SU-DHL-6 (cell line): ENCODE results near the gene DEPDC5.

Experiments used
- H2AFZ ChIP-seq: fragments of 200-600 bp; sonication (generic); 2 replicates; pipeline ENCODE4 v1.6.1; 2014; ENCODE audit warnings: low read depth, mild to moderate bottlenecking, moderate library complexity, mixed read lengths, antibody characterized with exemption, low read length; ENCODE audit not compliant: severe bottlenecking
- H3F3A ChIP-seq: fragments of 200-600 bp; shearing (Covaris generic); 2 replicates; pipeline ENCODE4 v1.6.0; 2016; ENCODE audit warnings: antibody characterized with exemption, mild to moderate bottlenecking; ENCODE audit not compliant: insufficient read depth
- H3K27ac ChIP-seq: fragments of 200-600 bp; sonication (generic); 2 replicates; pipeline ENCODE4 v1.5.1; 2016; ENCODE audit warnings: low read depth, mild to moderate bottlenecking, low read length, moderate library complexity, mixed read lengths
- H3K27me3 ChIP-seq: fragments of 200-600 bp; sonication (generic), shearing (Covaris generic); 2 replicates; pipeline ENCODE4 v1.6.0; 2014; ENCODE audit warnings: mild to moderate bottlenecking, low read length
- H3K36me3 ChIP-seq: fragments of 200-600 bp; sonication (generic); 2 replicates; pipeline ENCODE4 v1.6.1; 2014; ENCODE audit warnings: mild to moderate bottlenecking, low read length, mixed read lengths
- H3K4me2 ChIP-seq: fragments of 300-600, 200-600 bp; shearing (Covaris generic), sonication (generic); 2 replicates; pipeline ENCODE4 v1.6.0; 2014; ENCODE audit warnings: low read length, low read depth, mild to moderate bottlenecking; ENCODE audit not compliant: poor library complexity, severe bottlenecking
- H3K4me3 ChIP-seq: fragments of 200-600 bp; sonication (generic); 2 replicates; pipeline ENCODE4 v1.5.1; 2014; ENCODE audit warnings: antibody characterized with exemption, low read length, mild to moderate bottlenecking, mixed read lengths; ENCODE audit not compliant: insufficient read depth, poor library complexity, severe bottlenecking
- H3K79me2 ChIP-seq: fragments of 200-600 bp; sonication (generic); 2 replicates; pipeline ENCODE4 v1.6.1; 2014; ENCODE audit warnings: mild to moderate bottlenecking, low read length, moderate library complexity; ENCODE audit not compliant: insufficient read depth
- H3K9ac ChIP-seq: fragments of 200-600 bp; sonication (generic); 2 replicates; pipeline ENCODE4 v1.7.0; 2014; ENCODE audit warnings: mild to moderate bottlenecking, low read length
- H3K9me2 ChIP-seq: fragments of 200-600 bp; sonication (generic); replicated peaks from 2 replicates; pipeline ENCODE4 v1.6.1; 2014; ENCODE audit warnings: low read length; ENCODE audit not compliant: insufficient read depth
- H3K9me3 ChIP-seq: fragments of 200-600 bp; sonication (generic); 2 replicates; pipeline ENCODE4 v1.6.1; 2014; ENCODE audit warnings: low read length, mixed read lengths; ENCODE audit not compliant: insufficient read depth
- H4K20me1 ChIP-seq: fragments of 200-600 bp; sonication (generic); 2 replicates; pipeline ENCODE4 v1.6.1; 2014; ENCODE audit warnings: low read depth, mild to moderate bottlenecking, antibody characterized with exemption, low read length, moderate library complexity, mixed read lengths
- CTCF ChIP-seq: fragments of 200-600 bp; sonication (generic); IDR thresholded peaks from one replicate; pipeline ENCODE4 v1.5.1; 2017; ENCODE audit warnings: antibody characterized with exemption, mild to moderate bottlenecking, low read length, moderate library complexity; ENCODE audit not compliant: insufficient read depth, poor library complexity, severe bottlenecking
- EZH2phosphoT487 ChIP-seq: fragments of 200-600 bp; sonication (generic), shearing (Covaris generic); conservative IDR thresholded peaks from 2 replicates; pipeline ENCODE4 v1.6.1; 2018; ENCODE audit warnings: mild to moderate bottlenecking, antibody characterized with exemption, low read length, moderate library complexity, mixed read lengths

Gene DEPDC5

GRCh38 chr22:31838917-31839316 lies 85.1 kb downstream of the DEPDC5 start:
- no peaks in the 10 kb centered on the region for H3K9me3 ChIP-seq
- H3F3A ChIP-seq = no peaks in the 10 kb centered on the region
- no peaks in the 10 kb centered on the region for H3K27me3 ChIP-seq
- H4K20me1 ChIP-seq = no peaks in the 10 kb centered on the region
- H3K9me2 ChIP-seq = no peaks in the 10 kb centered on the region
- TF ChIP-seq CTCF (no peak), EZH2phosphoT487 (no peak)
- no peak overlapping the region for H3K9ac ChIP-seq
- no peaks in the 10 kb centered on the region for H3K79me2 ChIP-seq
- no peak overlapping the region for H3K4me3 ChIP-seq
- H3K27ac ChIP-seq = no peak overlapping the region
- no peak overlapping the region for H3K4me2 ChIP-seq
- peaks cover 5% of the 10 kb centered on the region; the same call in 1 of the 2 replicates for H3K36me3 ChIP-seq
- no peak overlapping the region for H2AFZ ChIP-seq

- H3K9me2 ChIP-seq = no peaks in the 10 kb centered on the region
- H3K27me3 ChIP-seq = no peaks in the 10 kb centered on the region
- H3F3A ChIP-seq = no peaks in the 10 kb centered on the region
- no peak overlapping the region for H3K9ac ChIP-seq
- no peak overlapping the region for H3K4me2 ChIP-seq
- no peak overlapping the region for H2AFZ ChIP-seq
- no peak overlapping the region for H3K27ac ChIP-seq
- TF ChIP-seq EZH2phosphoT487 (no peak), CTCF (no peak)
- H3K4me3 ChIP-seq = no peak overlapping the region
- H3K36me3 ChIP-seq = peaks cover 5% of the 10 kb centered on the region; the same call in 1 of the 2 replicates
- no peaks in the 10 kb centered on the region for H3K9me3 ChIP-seq
- no peaks in the 10 kb centered on the region for H4K20me1 ChIP-seq
- H3K79me2 ChIP-seq = no peaks in the 10 kb centered on the region
Observed at GRCh38 chr22:31839986-31840385, 86.2 kb downstream of the DEPDC5 start.

- no peaks in the 10 kb centered on the region for H4K20me1 ChIP-seq
- H2AFZ ChIP-seq = no peak overlapping the region
- no peaks in the 10 kb centered on the region for H3K9me2 ChIP-seq
- H3K4me2 ChIP-seq = no peak overlapping the region
- no peaks in the 10 kb centered on the region for H3F3A ChIP-seq
- no peak for TF ChIP-seq CTCF
- TF ChIP-seq EZH2phosphoT487 = no peak
- H3K27ac ChIP-seq = no peak overlapping the region
- no peaks in the 10 kb centered on the region for H3K27me3 ChIP-seq
- H3K9me3 ChIP-seq = no peaks in the 10 kb centered on the region
- H3K4me3 ChIP-seq = no peak overlapping the region
- no peaks in the 10 kb centered on the region for H3K79me2 ChIP-seq
- H3K36me3 ChIP-seq = peaks cover 5% of the 10 kb centered on the region; the same call in 1 of the 2 replicates
- H3K9ac ChIP-seq = no peak overlapping the region
Observed at GRCh38 chr22:31840585-31840984, 86.8 kb downstream of the DEPDC5 start.
